ENCODE results near the gene CAP2. TPM values are rescaled to one million over a fixed set of nuclear protein-coding genes. Genes with fewer than 3 reads are reported as not detected.

Gene CAP2
- total RNA-seq, 4 donors from 2014 or later = 3.2 to 16.2 (median 10.6) TPM

- peaks cover 0 to 4% of the 10 kb centered on the region in 2 donors for H3K4me1 ChIP-seq
- no peak for TF ChIP-seq POLR2A (IDR thresholded peaks at IDR 0.05)
- TF ChIP-seq CTCF (IDR thresholded peaks at IDR 0.05) = no peak
- H3K27ac ChIP-seq = no peak overlapping the region
- DNase-seq = no peak
- no peak overlapping the region for H3K4me3 ChIP-seq (replicated peaks in 1 of 3)
- WGBS, 2 donors = 78 to 92% methylated on average over 3 of the region's 3 CpGs
- intact Hi-C loops (cut with DNase I) = no loop called here
- H3K36me3 ChIP-seq = no peaks in the 10 kb centered on the region
- no peaks in the 10 kb centered on the region for H3K9me3 ChIP-seq
- H3K27me3 ChIP-seq = no peaks in the 10 kb centered on the region
Observed at GRCh38 chr6:17388365-17388764, 5.0 kb upstream of the CAP2 start.

GRCh38 chr6:17389274-17389847 lies 4.0 kb upstream of the CAP2 start:
- Histone ChIP-seq H3K27ac (no peak overlapping the region), H3K27me3 (no peaks in the 10 kb centered on the region), H3K4me1 (peaks cover 0 to 4% of the 10 kb centered on the region in 2 donors), H3K4me3 (replicated peaks in 1 of 3) (no peak overlapping the region), H3K36me3 (no peaks in the 10 kb centered on the region), H3K9me3 (no peaks in the 10 kb centered on the region)
- intact Hi-C loops (cut with DNase I) = no loop called here
- DNase-seq = no peak
- TF ChIP-seq CTCF (IDR thresholded peaks at IDR 0.05) (no peak), POLR2A (IDR thresholded peaks at IDR 0.05) (no peak)
- WGBS, 2 donors = 94 to 96% methylated on average over 4 of the region's 4 CpGs

GRCh38 chr6:17390276-17390675 lies 3.1 kb upstream of the CAP2 start:
- Histone ChIP-seq H3K36me3 (no peaks in the 10 kb centered on the region), H3K4me1 (peaks cover 4 to 5% of the 10 kb centered on the region in 2 donors), H3K4me3 (replicated peaks in 1 of 3) (no peak overlapping the region), H3K27me3 (no peaks in the 10 kb centered on the region), H3K9me3 (no peaks in the 10 kb centered on the region), H3K27ac (no peak overlapping the region)
- 93 to 96% methylated on average over 3 of the region's 3 CpGs for WGBS, 2 donors
- no peak for DNase-seq
- intact Hi-C loops (cut with DNase I) = loop anchor here (10.0 kb wide), 1 partner anchor 105 kb away; the partner anchor contains the start of gene RBM24
- TF ChIP-seq POLR2A (IDR thresholded peaks at IDR 0.05) (no peak), CTCF (IDR thresholded peaks at IDR 0.05) (no peak)

GRCh38 chr6:17391976-17392375 lies 1.4 kb upstream of the CAP2 start:
- no peaks in the 10 kb centered on the region for H3K9me3 ChIP-seq
- peaks cover 4 to 5% of the 10 kb centered on the region in 2 donors for H3K4me1 ChIP-seq
- WGBS, 2 donors = 94 to 99% methylated on average over 2 of the region's 2 CpGs
- no peaks in the 10 kb centered on the region for H3K27me3 ChIP-seq
- H3K4me3 ChIP-seq (replicated peaks in 1 of 3) = no peak overlapping the region
- TF ChIP-seq CTCF (IDR thresholded peaks at IDR 0.05) = no peak
- no peak for TF ChIP-seq POLR2A (IDR thresholded peaks at IDR 0.05)
- intact Hi-C loops (cut with DNase I) = loop anchor here (10.0 kb wide), 1 partner anchor 107 kb away; the partner anchor contains the start of gene RBM24
- no peak for DNase-seq
- H3K27ac ChIP-seq = no peak overlapping the region
- H3K36me3 ChIP-seq = no peaks in the 10 kb centered on the region

GRCh38 chr6:17393892-17394631 lies 667 bp downstream of the CAP2 start:
- H3K27me3 ChIP-seq = no peaks in the 10 kb centered on the region
- no peaks in the 10 kb centered on the region for H3K9me3 ChIP-seq
- 0 to 5% methylated on average over 11 to 17 of the region's 55 CpGs for WGBS, 2 donors
- no peaks in the 10 kb centered on the region for H3K36me3 ChIP-seq
- TF ChIP-seq POLR2A (IDR thresholded peaks at IDR 0.05) (peak in 1 of 2 donors; percentile 61), CTCF (IDR thresholded peaks at IDR 0.05) (no peak)
- peak; percentile 73 to 75 for DNase-seq
- H3K4me1 ChIP-seq = peaks cover 4 to 5% of the 10 kb centered on the region in 2 donors
- H3K27ac ChIP-seq = peak overlapping the region; percentile 90 to 95 (median 92)
- peak overlapping the region; percentile 75 to 84 (median 81) for H3K4me3 ChIP-seq (replicated peaks in 1 of 3)
- intact Hi-C loops (cut with DNase I) = loop anchor here (10.0 kb wide), 1 partner anchor 109 kb away; the partner anchor contains the start of gene RBM24

All from thyroid gland (tissue), 4 donors.